Activated T-helper 9 cell treated with anti-CD3 and anti-CD28 coated beads, Interleukin-2, amount 50 U/mL, for 16 hours (primary cell): ENCODE results near the gene SLC6A7.
"Not testable (repeated sequence)": the region's sequence is repeated elsewhere in the genome, so short reads cannot be mapped to it uniquely, and the experiment has no call there.

Experiments
- DNase-seq: peaks from one replicate; pipeline ENCODE4 v3.0.0-alpha.2; 2020; ENCODE audit warnings: low read depth

SLC6A7 gene

DNA sequence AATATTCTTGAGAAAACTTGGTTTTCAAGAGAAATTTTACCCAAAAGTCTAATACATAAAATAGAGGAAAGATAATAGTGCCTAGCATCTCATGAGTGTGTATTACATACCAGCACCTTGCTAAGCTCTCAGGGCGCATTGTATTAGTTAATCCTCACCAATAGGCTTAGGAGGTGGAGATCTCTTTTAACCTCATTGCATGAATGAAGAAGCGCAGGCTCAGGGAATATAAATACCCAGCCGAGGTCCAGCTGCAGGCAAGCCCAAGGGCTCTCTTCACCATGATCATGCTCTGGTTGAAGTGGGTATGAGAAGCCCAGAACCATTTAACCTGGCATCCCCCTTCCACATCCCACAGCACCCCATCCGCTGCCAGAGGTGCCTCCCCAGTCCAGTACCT lies 53.7 kb downstream of the SLC6A7 start:
- DNase-seq: no peak

DNA sequence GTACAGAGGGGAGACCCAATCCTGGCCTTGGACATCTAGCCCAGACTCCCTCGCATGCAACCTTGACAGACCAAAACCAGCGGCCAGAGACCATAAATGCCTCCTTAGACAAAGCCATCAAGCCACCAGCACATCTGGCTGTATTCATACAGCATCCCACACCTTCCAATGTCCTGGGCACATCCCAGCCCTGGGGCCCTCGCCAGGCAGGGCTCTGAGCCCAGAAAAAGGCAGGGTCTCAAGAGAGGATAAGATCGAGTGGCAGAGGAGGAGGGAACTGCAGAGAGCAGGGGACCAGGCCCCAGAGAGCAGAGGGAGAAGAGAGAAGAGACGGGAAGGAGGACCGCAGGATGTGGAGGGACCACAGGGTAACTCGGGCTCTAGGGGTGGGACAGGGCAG lies 54.3 kb downstream of the SLC6A7 start:
- no peak for DNase-seq

DNA sequence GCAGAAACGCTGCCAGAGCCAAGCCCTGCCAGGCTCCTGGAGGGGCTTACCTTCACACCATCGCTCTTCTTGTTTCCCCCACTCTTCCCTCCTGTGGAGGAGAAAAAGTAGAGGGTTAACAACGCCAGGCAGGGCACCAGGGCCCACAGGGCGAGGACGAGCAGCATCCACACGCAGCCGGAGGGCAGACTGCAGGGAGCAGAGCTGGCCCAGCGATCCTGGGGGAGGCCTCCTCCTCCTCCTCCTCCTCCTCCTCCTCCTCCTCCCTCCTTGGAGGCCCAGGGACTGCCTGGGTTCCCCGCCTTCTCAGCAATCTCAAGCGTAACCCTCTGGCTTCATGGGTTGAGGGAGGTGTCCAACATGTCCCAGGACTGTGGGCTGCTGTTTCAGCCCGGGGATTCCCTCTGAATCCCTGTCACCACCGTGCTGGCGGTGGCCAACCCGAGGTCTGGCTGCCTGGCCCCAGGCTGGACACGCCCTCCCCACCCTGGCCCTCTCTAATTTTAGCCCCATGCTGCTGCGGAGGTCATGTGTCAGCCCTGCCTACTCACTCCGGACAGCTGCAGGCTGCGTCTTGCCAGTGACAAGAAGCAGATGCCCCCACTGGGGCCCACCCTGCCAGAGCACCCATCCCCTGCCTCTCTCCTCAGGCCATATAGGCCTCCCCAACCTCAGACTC lies 55.4 kb downstream of the SLC6A7 start:
- no peak for DNase-seq

DNA sequence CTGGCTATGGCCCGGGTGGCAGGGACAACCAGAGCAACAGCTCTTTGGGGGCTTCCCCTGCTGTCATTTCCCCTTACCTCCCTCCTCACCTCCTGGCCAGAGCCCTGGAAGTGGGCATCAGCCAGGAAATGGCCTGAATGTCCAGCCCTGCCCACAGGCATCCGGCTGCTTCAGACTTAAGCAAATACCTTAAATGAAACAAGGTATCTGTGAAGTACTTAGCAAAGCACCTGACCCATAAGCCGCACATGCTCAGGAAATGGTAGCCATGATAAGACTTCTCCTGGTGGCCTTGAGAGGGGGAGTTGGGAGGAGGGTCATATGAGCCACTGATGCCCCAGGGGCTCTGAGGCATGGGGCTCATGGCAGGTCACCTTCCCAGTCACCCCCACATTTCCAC lies 55.9 kb downstream of the SLC6A7 start:
- DNase-seq: no peak

DNA sequence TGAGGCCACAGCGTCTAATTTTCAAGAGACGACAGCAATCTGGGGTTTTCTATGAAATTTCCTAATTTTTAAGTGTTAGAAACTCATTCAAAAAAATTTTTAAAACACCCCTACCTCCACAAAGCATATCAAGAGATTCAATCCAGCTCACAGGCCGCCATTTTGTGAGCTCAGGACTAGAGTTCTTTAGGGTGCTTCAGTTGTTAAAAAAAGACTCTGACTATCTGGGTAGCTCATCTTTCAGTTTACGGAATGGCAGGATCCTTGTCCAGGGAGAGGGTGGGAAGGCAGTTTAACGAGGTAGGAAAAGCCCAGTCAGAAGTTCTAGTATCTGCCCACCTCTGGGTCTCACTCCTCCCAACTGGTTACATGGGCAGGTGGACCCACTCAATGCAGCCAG lies 56.6 kb downstream of the SLC6A7 start:
- DNase-seq: no peak

DNA sequence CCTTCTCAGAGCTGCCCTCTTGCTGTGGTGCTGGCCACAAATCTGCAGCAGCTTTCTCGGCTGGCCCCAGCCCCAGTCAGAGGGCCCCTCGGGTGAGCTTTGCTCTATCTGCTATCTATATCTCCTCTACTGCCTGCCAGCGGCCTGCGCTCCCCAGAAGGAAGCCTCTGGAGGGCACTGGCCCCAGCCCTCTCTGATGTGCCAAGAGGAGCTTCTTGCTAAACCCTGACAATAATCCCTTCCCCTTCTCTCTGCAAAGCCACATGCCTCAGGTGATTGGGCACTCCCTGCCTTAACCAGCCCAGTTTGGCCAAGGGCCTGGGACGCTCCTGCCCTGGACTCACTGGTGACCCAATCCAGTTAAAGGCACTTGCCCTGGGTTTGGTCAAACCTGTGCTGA lies 57.0 kb downstream of the SLC6A7 start:
- DNase-seq: no peak

DNA sequence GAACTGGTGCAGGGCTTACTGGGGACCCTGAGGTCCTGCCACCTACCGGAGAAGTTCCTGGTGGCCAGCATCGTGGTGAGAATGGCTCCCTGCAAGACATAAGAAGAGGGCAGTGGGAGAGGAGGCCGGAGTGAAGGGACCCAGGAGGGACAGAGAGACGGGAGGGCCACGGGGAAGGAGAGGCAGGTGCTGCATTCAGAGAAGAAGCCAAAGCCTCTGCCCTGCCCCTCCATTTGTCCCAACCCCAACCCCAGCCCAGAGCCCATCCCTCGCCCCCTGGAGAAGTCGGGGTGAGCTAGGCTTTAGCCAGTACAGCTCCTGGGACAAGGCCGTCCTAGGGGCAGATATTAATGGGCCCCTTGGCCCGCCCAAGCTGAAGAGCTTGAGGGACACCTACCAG lies 57.9 kb downstream of the SLC6A7 start:
- DNase-seq: no peak

DNA sequence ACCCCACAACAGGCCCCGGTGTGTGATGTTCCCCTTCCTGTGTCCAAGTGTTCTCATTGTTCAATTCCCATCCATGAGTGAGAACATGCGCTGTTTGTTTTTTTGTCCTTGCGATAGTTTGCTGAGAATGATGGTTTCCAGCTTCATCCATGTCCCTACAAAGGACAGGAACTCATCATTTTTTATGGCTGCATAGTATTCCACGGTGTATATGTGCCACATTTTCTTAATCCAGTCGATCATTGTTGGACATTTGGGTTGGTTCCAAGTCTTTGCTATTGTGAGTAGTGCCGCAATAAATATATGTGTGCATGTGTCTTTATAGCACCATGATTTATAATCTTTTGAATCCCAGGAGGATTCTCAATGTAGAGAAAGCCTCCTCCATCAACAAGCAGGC lies 58.6 kb downstream of the SLC6A7 start:
- not testable (repeated sequence) for DNase-seq

DNA sequence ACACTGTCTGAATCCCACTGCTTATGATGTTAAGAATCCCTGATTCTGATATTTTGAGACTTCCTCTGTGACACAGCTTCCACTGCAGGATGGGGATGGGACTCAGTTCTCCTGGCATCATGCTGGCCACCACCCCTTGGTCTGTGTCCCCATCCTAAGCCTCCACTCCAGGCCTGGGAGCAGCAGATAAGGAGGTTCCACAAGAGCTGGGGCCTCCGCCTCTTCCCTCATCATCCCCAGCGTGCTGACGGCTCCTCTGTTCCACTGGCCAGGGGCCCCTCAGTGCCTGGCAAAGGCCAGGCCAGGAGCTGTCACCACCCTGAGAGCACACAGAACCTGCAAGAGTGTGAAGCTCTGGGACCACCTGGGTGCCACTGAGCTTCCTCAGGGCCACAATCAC lies 59.1 kb downstream of the SLC6A7 start:
- no peak for DNase-seq

DNA sequence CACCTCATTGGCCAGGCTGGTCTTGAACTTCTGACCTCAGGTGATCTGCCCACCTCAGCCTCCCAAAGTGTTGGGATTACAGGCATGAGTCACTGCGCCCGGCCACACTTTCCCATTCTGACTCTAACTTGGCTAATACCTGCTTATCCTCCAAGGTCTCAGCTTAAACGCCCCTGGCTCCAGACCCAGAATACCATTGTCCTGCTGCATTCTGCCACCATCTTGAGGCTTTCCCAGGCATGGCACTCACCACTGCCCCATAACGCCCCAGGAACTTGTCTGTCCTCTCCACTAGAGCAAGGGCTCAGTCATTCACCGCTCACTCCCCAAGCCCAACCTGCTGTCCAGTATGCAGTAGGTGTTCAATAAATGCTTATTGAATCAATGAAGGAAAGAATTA lies 59.9 kb downstream of the SLC6A7 start:
- DNase-seq: no peak

DNA sequence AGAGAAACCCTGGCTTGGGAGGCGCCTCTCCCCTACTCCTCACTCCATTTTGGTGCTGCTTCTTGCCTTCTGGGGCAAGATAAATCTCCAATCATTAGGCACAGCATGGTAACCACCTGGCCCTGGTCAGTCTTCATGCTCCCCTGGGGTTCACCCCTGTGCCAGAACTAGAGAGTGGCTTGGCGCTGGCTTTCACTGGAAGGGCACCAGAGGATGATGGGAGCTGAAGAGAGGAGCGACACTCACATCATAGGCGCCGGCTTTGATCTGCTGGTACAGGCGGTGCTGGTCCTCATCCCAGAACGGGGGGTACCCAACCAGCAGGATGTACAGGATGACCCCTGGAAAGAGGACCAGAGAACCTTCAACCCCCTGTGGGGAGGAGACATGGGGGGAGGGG lies 61.6 kb downstream of the SLC6A7 start:
- no peak for DNase-seq

DNA sequence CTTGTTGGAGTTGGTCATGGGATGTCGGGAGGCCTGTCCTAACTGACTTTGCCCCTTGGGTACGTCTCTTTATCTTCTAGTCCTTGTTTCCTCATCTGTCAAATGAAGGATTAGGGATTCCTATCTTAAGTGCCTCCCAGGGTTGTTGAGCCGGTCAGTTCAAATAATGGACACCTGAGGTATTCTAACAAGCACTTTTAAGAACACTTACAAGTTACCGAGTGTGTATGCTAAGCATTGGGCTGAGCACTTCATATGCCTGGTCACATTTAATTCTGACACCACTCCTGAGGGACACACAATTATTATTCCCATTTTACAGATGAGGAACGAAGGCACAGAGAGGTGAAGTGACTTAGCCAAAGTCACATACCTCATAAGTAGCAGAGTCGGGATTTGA lies 62.6 kb downstream of the SLC6A7 start:
- no peak for DNase-seq

DNA sequence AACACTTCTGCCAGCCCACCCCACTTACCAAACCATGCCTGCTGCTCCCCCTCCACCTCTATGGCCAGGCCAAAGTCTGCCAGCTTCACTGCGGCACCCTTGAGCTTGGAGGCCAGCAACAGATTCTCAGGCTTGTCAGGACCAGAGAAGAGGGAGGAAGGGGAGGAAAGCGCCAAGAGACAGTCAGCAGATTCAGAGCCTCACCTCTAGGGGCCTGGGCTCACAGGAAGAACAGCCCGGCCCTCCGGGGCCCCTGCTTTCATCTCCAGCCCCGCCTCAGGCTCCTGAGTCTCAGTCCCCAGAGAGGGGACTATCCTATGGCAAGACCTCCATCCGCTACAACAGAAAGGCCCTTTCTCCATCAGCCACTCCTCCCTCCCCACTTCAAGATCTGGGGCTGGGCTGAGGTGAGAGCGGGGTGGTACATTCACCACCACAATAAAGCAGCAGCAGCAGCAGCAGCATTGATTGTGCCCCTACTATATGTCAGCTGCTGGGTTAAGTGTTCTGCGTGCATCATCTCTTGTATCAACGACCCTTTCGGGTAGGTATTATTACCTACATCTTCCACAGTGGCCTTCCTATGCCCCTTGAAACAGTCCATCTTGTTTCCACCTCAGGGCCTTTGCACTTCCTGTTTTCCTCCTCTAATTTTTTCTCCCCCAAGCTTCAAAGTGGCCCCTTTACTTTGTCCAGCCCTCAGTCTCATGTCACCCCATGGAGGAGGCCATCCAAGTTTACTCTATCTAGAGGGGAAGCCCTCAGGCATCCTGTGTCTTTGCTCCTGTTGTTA lies 63.8 kb downstream of the SLC6A7 start:
- DNase-seq: no peak

DNA sequence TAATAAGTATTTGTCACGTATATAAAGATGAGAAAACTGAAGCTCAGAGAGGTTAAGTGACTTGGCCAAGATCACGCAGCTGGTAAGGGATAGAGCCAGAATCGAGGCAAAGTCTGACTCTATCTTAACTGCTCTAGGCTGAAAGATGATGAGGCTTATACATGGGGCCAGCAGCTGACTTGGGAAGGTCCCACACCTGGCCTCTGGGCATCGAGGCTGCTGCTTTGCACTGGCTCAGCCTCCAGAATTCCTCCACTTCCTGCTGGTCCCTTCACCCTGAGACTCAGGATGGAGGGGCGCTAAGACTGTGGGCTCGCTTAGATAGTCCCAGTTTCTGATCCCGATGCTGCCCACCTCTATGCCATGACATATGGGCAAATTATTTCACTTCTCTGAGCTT lies 64.5 kb downstream of the SLC6A7 start:
- no peak for DNase-seq

DNA sequence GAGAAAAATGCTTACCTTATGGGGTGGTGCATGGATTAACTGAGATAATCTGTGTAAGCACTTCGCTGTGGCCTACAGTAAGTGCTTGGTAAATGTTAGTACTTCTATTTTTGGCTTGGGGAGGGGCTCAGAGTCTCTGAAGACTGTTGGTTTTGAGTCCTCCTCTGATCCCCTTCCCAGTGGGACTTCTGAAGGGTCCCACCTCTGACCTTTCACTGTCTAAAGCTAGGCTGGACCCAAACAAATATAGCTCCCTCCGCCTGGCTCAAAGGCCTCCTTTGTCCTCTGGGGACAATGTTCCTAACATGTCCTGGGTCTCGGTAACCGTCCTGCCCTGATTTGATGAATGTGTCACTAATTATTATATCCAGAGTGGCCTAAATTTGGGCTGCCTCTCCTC lies 64.9 kb downstream of the SLC6A7 start:
- DNase-seq: no peak

DNA sequence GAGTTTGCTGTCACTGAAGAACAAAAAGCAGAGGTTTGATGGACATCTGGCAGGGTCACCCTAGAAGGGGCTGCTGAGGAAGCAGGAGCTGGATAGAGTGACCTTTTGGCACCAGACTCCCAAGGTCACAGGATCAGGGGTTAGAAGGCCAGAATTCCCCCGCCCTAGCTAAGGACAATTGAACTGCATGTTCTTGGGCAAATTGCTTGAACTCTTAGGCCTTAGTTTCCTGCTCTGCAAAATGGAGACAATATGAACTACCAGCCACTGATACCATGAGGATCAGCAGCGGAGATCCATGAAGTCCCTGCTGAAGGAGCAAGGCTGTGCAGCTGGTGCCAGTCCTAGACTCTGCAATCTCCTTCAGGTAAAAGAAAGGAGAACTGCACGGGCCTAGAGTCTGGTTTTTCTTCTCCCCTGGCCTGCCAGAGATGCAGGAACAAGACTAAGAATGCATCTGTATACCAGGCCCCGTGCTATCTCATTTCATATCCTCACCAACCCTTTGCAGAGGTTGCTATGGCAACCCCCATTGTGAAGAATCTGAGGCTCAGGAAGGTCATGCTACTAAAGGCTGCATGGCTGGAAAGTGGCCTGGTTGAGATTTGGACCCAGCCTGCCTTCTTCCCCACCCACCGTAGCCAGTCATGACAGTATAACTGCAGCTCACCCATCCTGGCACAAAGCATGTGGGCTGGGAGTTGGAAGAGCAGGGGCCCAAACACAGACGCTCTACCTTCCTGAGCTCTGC lies 66.0 kb downstream of the SLC6A7 start:
- DNase-seq: no peak

DNA sequence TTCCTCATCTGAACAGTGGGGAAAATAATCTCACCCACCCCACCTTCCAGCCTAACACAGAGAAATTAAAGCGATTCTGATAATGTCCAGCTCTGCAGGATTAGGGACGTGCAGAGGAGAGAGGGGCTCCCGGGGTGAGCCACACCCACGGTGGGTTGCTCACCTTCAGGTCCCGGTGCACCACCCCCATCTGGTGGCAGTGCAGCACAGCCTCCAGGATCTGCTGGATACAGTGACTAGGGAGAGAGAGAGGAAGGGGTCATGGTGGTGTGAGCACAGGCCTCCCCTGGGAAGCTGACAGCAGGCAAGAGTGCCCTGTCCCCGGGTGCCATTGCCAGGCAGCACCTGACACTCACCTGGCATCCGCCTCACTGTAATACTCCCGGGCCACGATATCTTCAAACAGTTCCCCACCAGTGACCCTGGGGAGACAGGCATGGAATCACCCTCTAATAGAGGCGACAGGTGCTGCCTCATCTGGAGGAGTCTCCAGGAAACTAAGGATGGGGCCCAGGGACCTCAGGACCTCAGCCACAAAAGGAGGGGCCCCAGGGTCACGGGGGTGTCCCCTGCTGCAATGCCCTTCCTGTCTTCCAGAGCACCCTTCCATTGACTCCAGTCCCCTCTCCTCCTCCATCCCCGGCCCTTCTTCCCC lies 66.7 kb downstream of the SLC6A7 start:
- DNase-seq: no peak

DNA sequence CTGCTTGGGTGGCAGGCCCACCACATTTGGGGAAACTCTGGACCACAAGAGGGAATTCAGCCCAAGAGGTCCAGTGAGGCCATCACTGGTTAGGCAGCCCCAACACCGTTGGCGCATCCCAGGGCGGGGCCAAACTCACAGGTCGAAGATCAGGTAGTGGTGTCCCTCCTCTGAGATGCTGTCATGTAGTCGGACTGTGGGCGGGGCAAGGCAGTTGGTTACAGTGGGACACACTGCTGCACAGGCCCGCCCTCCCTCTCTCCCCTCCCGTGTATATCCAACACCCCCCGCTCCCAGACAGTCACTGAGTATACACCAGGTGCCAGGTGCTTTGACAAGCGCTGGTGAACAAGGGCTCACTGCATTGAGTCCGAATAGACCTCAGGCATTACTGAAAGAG lies 67.6 kb downstream of the SLC6A7 start:
- DNase-seq: no peak

DNA sequence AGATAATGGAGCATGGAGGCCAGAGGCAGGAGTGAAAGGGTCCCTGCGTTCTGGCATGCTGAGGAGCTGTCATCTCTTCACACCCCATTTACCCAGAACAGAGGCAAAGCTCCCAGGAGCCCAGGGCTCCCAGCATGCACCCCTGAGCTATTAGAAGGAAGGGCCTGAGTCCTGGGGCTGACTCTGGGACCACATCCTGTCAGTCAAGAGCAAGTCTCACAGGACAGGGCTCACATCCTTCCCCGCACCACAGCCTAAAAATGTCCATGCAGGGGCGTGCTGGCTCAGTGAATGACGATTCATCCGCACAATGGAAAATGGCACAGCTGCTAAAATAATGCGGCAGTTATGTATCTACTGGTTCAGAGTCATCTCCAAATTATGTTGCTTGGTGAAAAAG lies 68.3 kb downstream of the SLC6A7 start:
- DNase-seq: no peak
